H1 (cell line): ENCODE results near the gene PRDX3. TPM values are rescaled to one million over a fixed set of nuclear protein-coding genes. Genes with fewer than 3 reads are reported as not detected.

ENCODE experiments used
- CTCF ChIA-PET: fragments of 300-600 bp; sonication (Branson Sonifier 250); formaldehyde crosslinking; loops from one replicate; lab custom pipeline; 2021; ENCODE audit not compliant: partially characterized antibody; lab: Charles Lee
- POLR2A ChIA-PET: fragments of 300-600 bp; sonication (Branson Sonifier 250); formaldehyde crosslinking; loops from one replicate; lab custom pipeline; 2021; ENCODE audit warnings: inconsistent platforms; ENCODE audit not compliant: partially characterized antibody; lab: Charles Lee
- DNase-seq, 2 experiments: peaks; one replicate each; pipeline versions ENCODE4 v3.0.0 to v3.0.0-alpha.2; 2010 to 2022; ENCODE audit warnings: low spot score in 2 of 2, low read depth in 1 of 2, mixed read lengths in 1 of 2
- FAIRE-seq: peaks from 2 replicates; lab custom pipeline; 2011; peaks lifted over from hg19 to GRCh38; lab: Jason Lieb, UNC
- H2AFZ ChIP-seq: 2 replicates; pipeline ENCODE4 v1.8.1; 2012; ENCODE audit warnings: low read length, inconsistent platforms
- H2AK5ac ChIP-seq: 2 replicates; pipeline ENCODE4 v1.6.1; 2013; ENCODE audit warnings: low read depth, low read length
- H2BK120ac ChIP-seq: replicated peaks from 2 replicates; pipeline ENCODE3; 2013; ENCODE audit warnings: low read depth, low read length, inconsistent platforms
- H2BK12ac ChIP-seq: 2 replicates; pipeline ENCODE4 v1.6.1; 2013; ENCODE audit warnings: low read depth, low read length
- H2BK15ac ChIP-seq: 2 replicates; pipeline ENCODE4 v1.6.1; 2013; ENCODE audit warnings: low read length
- H2BK20ac ChIP-seq: 2 replicates; pipeline ENCODE4 v1.6.1; 2013; ENCODE audit warnings: low read length
- H2BK5ac ChIP-seq: 2 replicates; pipeline ENCODE4 v1.6.1; 2013; ENCODE audit warnings: low read depth, low read length
- H3K14ac ChIP-seq: 2 replicates; pipeline ENCODE4 v1.6.1; 2013; ENCODE audit warnings: inconsistent platforms; ENCODE audit not compliant: insufficient read length
- H3K18ac ChIP-seq: 2 replicates; pipeline ENCODE4 v1.6.1; 2013; ENCODE audit warnings: low read length; ENCODE audit errors: extremely low read depth
- H3K23ac ChIP-seq: 2 replicates; pipeline ENCODE4 v1.6.1; 2013; ENCODE audit warnings: inconsistent platforms; ENCODE audit not compliant: insufficient read length
- H3K23me2 ChIP-seq: 2 replicates; pipeline ENCODE4 v1.6.1; 2013; ENCODE audit warnings: low read depth, low read length
- H3K27ac ChIP-seq: 2 replicates; pipeline ENCODE4 v1.6.1; 2011; ENCODE audit warnings: low read depth, low read length, inconsistent platforms
- H3K27me3 ChIP-seq, 4 experiments: replicated peaks in 1 of 4; 1 replicate in 1 of 4; 2 replicates in 3 of 4; pipeline versions ENCODE4 v1.6.1 to v1.8.1; 2011 to 2013; ENCODE audit warnings: low read length in 3 of 4, mild to moderate bottlenecking in 3 of 4, inconsistent platforms in 2 of 4, mixed read lengths in 2 of 4, moderate library complexity in 1 of 4; ENCODE audit not compliant: control insufficient read depth in 3 of 4, insufficient read depth in 3 of 4; ENCODE audit errors: extremely low read depth in 1 of 4
- H3K36me3 ChIP-seq, 4 experiments: 2 replicates each; pipeline versions ENCODE4 v1.6.1 to v1.8.1; 2011 to 2013; ENCODE audit warnings: mild to moderate bottlenecking in 4 of 4, low read length in 3 of 4, moderate library complexity in 2 of 4, control low read depth in 1 of 4, inconsistent platforms in 1 of 4; ENCODE audit not compliant: insufficient read depth in 4 of 4, control insufficient read depth in 2 of 4
- H3K4ac ChIP-seq: replicated peaks from 2 replicates; pipeline ENCODE3; 2013; ENCODE audit warnings: low read length, low read depth, mixed read lengths, inconsistent platforms; ENCODE audit not compliant: insufficient read length
- H3K4me1 ChIP-seq, 4 experiments: replicated peaks in 1 of 4; 1 replicate in 1 of 4; 2 replicates in 3 of 4; pipeline versions ENCODE4 v1.6.1 to v1.8.1; 2011 to 2013; ENCODE audit warnings: low read length in 3 of 4, inconsistent platforms in 2 of 4, mixed read lengths in 1 of 4; ENCODE audit not compliant: insufficient read depth in 4 of 4, control insufficient read depth in 3 of 4
- H3K4me2 ChIP-seq, 2 experiments: 2 replicates each; pipeline versions ENCODE4 v1.6.1 to v1.8.1; 2011 to 2013; ENCODE audit warnings: low read depth in 2 of 2, low read length in 2 of 2, control low read depth in 1 of 2, inconsistent platforms in 1 of 2, mild to moderate bottlenecking in 1 of 2; ENCODE audit not compliant: insufficient read depth in 1 of 2
- H3K4me3 ChIP-seq, 4 experiments: fragments of 200-600, 300-600 bp in 1 of 4; sonication (generic), shearing (Covaris generic), sonication (Bioruptor Twin) in 1 of 4; 2 replicates each; pipeline versions ENCODE4 v1.5.1 to v1.8.1; 2011 to 2016; ENCODE audit warnings: low read length in 4 of 4, low read depth in 3 of 4, control low read depth in 2 of 4, inconsistent platforms in 2 of 4, mild to moderate bottlenecking in 2 of 4, mixed read lengths in 1 of 4, moderate library complexity in 1 of 4; ENCODE audit not compliant: insufficient read depth in 2 of 4; ENCODE audit errors: extremely low read depth in 1 of 4
- H3K56ac ChIP-seq: replicated peaks from 2 replicates; pipeline ENCODE3; 2013; ENCODE audit warnings: low read depth, mild to moderate bottlenecking, mixed read lengths, low read length, inconsistent platforms; ENCODE audit not compliant: insufficient read length
- H3K79me1 ChIP-seq: 2 replicates; pipeline ENCODE4 v1.6.1; 2013; ENCODE audit warnings: low read depth, low read length, control low read depth
- H3K79me2 ChIP-seq, 2 experiments: 2 replicates each; pipeline versions ENCODE4 v1.6.1 to v1.8.1; 2012 to 2013; ENCODE audit warnings: low read length in 2 of 2, mild to moderate bottlenecking in 2 of 2, inconsistent platforms in 1 of 2; ENCODE audit not compliant: insufficient read depth in 2 of 2, control insufficient read depth in 1 of 2
- H3K9ac ChIP-seq, 4 experiments: replicated peaks in 1 of 4; 1 replicate in 1 of 4; 2 replicates in 3 of 4; pipeline versions ENCODE4 v1.6.1 to v1.8.1; 2011 to 2013; ENCODE audit warnings: low read depth in 3 of 4, low read length in 3 of 4, control low read depth in 2 of 4, mild to moderate bottlenecking in 2 of 4, moderate library complexity in 2 of 4, inconsistent platforms in 1 of 4; ENCODE audit errors: extremely low read depth in 1 of 4
- H3K9me3 ChIP-seq, 2 experiments: 2 replicates each; pipeline versions ENCODE4 v1.6.1 to v1.8.1; 2012 to 2013; ENCODE audit warnings: mild to moderate bottlenecking in 2 of 2, moderate library complexity in 2 of 2, control low read depth in 1 of 2, inconsistent platforms in 1 of 2, low read depth in 1 of 2, low read length in 1 of 2, mixed read lengths in 1 of 2; ENCODE audit not compliant: insufficient read depth in 2 of 2
- H4K20me1 ChIP-seq, 2 experiments: replicated peaks in 1 of 2; 2 replicates each; pipeline versions ENCODE3 to v1.8.1; 2011 to 2013; ENCODE audit warnings: inconsistent platforms in 2 of 2, low read length in 2 of 2, mild to moderate bottlenecking in 1 of 2; ENCODE audit not compliant: insufficient read depth in 2 of 2, control insufficient read depth in 1 of 2
- H4K5ac ChIP-seq: 2 replicates; pipeline ENCODE4 v1.6.1; 2013; ENCODE audit warnings: low read length, low read depth, mixed read lengths, inconsistent platforms; ENCODE audit not compliant: insufficient read length
- H4K8ac ChIP-seq: 2 replicates; pipeline ENCODE4 v1.8.0; 2013; ENCODE audit warnings: mild to moderate bottlenecking, moderate library complexity, low read length, inconsistent platforms; ENCODE audit not compliant: insufficient read depth; ENCODE audit errors: extremely low read depth
- H4K91ac ChIP-seq: replicated peaks from 2 replicates; pipeline ENCODE3; 2013; ENCODE audit warnings: low read length, mixed read lengths, inconsistent platforms; ENCODE audit not compliant: insufficient read length
- SIRT6 ChIP-seq: IDR thresholded peaks from one replicate; pipeline ENCODE4 v1.7.1; 2012; ENCODE audit warnings: low read length, inconsistent platforms
- WGBS, 2 experiments: shearing (Covaris generic) in 1 of 2; methylation state at CpG; one replicate each; pipeline versions ENCODE4 v1.1.6 to v1.1.7; 2013 to 2015; ENCODE audit warnings: low lambda C conversion rate in 2 of 2, mixed read lengths in 2 of 2, inconsistent platforms in 1 of 2, low coverage in 1 of 2, missing lambda C conversion rate in 1 of 2; ENCODE audit not compliant: insufficient replicate concordance in 2 of 2, insufficient coverage in 1 of 2, insufficient read length in 1 of 2; ENCODE audit errors: extremely low coverage in 1 of 2, missing lambda C conversion rate in 1 of 2; 5-methylcytosine and 5-hydroxymethylcytosine counted together
- polyA plus RNA-seq, 7 experiments: library from polyadenylated mRNA; depleted of rRNA in 3 of 7; stranded (reverse) in 5 of 7; unstranded in 2 of 7; fragments of >200 nt in 5 of 7; fragments of 200-250 nt in 2 of 7; gene quantifications; 1 replicate in 5 of 7; 2 replicates in 1 of 7; 4 replicates in 1 of 7; pipeline versions ENCODE4 v1.2.1 to v1.2.3, GENCODE V29; 2011 to 2013; ENCODE audit warnings: missing spikeins in 2 of 7, mixed read lengths in 2 of 7
- total RNA-seq: library from RNA; stranded (reverse); fragmentation: NEBNext Ultra II Directional; extraction: Animal tissue kit (Norgen Biotek cat#: 25700); gene quantifications from 2 replicates; pipeline ENCODE4 v1.2.1, GENCODE V29; 2021

The PRDX3 gene
- total and polyA plus RNA-seq, 2 of the 8 experiments (the other 6 are each of a cell fraction or from before 2014, with no cell fraction given), result 201 to 208 TPM

- no peak for FAIRE-seq
These were observed 46.6 kb upstream of the PRDX3 start for GRCh38 chr10:119225083-119225658.

More at GRCh38 chr10:119225083-119225658, 46.6 kb upstream of the PRDX3 start:
- no peaks in the 10 kb centered on the region for H3K23me2 ChIP-seq
- no peak overlapping the region for H2BK5ac ChIP-seq
- no peak overlapping the region for H3K56ac ChIP-seq
- H4K8ac ChIP-seq, result no peak overlapping the region
- H2AK5ac ChIP-seq, result no peak overlapping the region
- H3K4me3 ChIP-seq, result no peak overlapping the region
- H2AFZ ChIP-seq, result no peak overlapping the region
- WGBS, 2 experiments, result 89% methylated on average over 4 of the region's 4 CpGs; no CpG with 5 or more reads in 1 of the 2 experiments
- no peak overlapping the region for H4K5ac ChIP-seq
- H3K79me2 ChIP-seq, result no peaks in the 10 kb centered on the region
- H3K79me1 ChIP-seq, result no peaks in the 10 kb centered on the region
- H3K9me3 ChIP-seq, result no peaks in the 10 kb centered on the region
- no peak for TF ChIP-seq SIRT6
- H3K4ac ChIP-seq, result no peak overlapping the region
- DNase-seq, result no peak
- H3K27me3 ChIP-seq, result no peaks in the 10 kb centered on the region; a peak in 1 of 7 replicates
- H2BK12ac ChIP-seq, result no peak overlapping the region
- no peak overlapping the region for H2BK20ac ChIP-seq
- no peaks in the 10 kb centered on the region for H3K36me3 ChIP-seq
- no peaks in the 10 kb centered on the region for H4K20me1 ChIP-seq
- ChIA-PET POLR2A (interaction anchor here (0.8 kb wide), 1 partner anchor 12 kb away, joined by 3 read pairs; no protein-coding TSS in a partner anchor), CTCF (no interaction called here)
- H4K91ac ChIP-seq, result no peak overlapping the region
- H2BK120ac ChIP-seq, result no peak overlapping the region
- no peak overlapping the region for H3K18ac ChIP-seq
- no peak overlapping the region for H3K27ac ChIP-seq
- H3K4me2 ChIP-seq, result no peak overlapping the region
- no peak overlapping the region for H3K23ac ChIP-seq
- peaks cover 2 to 13% (median 6%) of the 10 kb centered on the region in 4 experiments; a peak in 3 of 7 replicates for H3K4me1 ChIP-seq
- H3K14ac ChIP-seq, result no peak overlapping the region
- no peak overlapping the region for H2BK15ac ChIP-seq
- H3K9ac ChIP-seq, result no peak overlapping the region
